ENCODE data around the gene ERBB2. TPM values are rescaled to one million over a fixed set of nuclear protein-coding genes. Genes with fewer than 3 reads are reported as not detected.

Gene ERBB2
- total and polyA plus RNA-seq, 2 of the 13 experiments (the other 11 are each of a cell fraction or from before 2014, with no cell fraction given): 57.7 to 64.1 TPM

GRCh38 chr17:39730095-39730921, 30.4 kb downstream of the ERBB2 start, which contains the start of gene MIEN1 (continued):
- TF ChIP-seq, protein P1, sequence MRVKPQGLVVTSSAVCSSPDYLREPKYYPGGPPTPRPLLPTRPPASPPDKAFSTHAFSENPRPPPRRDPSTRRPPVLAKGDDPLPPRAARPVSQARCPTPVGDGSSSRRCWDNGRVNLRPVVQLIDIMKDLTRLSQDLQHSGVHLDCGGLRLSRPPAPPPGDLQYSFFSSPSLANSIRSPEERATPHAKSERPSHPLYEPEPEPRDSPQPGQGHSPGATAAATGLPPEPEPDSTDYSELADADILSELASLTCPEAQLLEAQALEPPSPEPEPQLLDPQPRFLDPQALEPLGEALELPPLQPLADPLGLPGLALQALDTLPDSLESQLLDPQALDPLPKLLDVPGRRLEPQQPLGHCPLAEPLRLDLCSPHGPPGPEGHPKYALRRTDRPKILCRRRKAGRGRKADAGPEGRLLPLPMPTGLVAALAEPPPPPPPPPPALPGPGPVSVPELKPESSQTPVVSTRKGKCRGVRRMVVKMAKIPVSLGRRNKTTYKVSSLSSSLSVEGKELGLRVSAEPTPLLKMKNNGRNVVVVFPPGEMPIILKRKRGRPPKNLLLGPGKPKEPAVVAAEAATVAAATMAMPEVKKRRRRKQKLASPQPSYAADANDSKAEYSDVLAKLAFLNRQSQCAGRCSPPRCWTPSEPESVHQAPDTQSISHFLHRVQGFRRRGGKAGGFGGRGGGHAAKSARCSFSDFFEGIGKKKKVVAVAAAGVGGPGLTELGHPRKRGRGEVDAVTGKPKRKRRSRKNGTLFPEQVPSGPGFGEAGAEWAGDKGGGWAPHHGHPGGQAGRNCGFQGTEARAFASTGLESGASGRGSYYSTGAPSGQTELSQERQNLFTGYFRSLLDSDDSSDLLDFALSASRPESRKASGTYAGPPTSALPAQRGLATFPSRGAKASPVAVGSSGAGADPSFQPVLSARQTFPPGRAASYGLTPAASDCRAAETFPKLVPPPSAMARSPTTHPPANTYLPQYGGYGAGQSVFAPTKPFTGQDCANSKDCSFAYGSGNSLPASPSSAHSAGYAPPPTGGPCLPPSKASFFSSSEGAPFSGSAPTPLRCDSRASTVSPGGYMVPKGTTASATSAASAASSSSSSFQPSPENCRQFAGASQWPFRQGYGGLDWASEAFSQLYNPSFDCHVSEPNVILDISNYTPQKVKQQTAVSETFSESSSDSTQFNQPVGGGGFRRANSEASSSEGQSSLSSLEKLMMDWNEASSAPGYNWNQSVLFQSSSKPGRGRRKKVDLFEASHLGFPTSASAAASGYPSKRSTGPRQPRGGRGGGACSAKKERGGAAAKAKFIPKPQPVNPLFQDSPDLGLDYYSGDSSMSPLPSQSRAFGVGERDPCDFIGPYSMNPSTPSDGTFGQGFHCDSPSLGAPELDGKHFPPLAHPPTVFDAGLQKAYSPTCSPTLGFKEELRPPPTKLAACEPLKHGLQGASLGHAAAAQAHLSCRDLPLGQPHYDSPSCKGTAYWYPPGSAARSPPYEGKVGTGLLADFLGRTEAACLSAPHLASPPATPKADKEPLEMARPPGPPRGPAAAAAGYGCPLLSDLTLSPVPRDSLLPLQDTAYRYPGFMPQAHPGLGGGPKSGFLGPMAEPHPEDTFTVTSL (CRISPR knock-in tag; IDR thresholded peaks at IDR 0.05; ENCODE audit: borderline replicate concordance): peak; percentile 57; the same call in 1 of the 2 replicates
- TF ChIP-seq ATAD3A (CRISPR knock-in tag; IDR thresholded peaks at IDR 0.05) (no peak), SNAI1 (CRISPR knock-in tag; IDR thresholded peaks at IDR 0.05; ENCODE audit: borderline replicate concordance) (peak; percentile 21; the same call in 1 of the 2 replicates), JDP2 (CRISPR knock-in tag; IDR thresholded peaks at IDR 0.05; ENCODE audit: borderline replicate concordance) (no peak; the same call in 1 of the 2 replicates), NR2F6 (IDR thresholded peaks at IDR 0.05) (peak; percentile 61; the same call in 1 of the 2 replicates), NR2F6 (CRISPR knock-in tag; IDR thresholded peaks at IDR 0.05) (peak; percentile 94), RBM39 (IDR thresholded peaks at IDR 0.05; ENCODE audit: low read depth, low read length, poor library complexity, severe bottlenecking) (peak; percentile 92), ZNF354B (CRISPR knock-in tag; IDR thresholded peaks at IDR 0.05) (peak; percentile 90; the same call in 1 of the 2 replicates), ZNF33A (CRISPR knock-in tag; IDR thresholded peaks at IDR 0.05; ENCODE audit: borderline replicate concordance) (0 out of 2 replicates have a peak, but pooled peaks have one; percentile 81), ZNF713 (CRISPR knock-in tag; IDR thresholded peaks at IDR 0.05) (no peak), ZNF329 (CRISPR knock-in tag; IDR thresholded peaks at IDR 0.05; ENCODE audit: low read depth) (0 out of 2 replicates have a peak, but pooled peaks have one; percentile 40), ZNF570 (CRISPR knock-in tag; IDR thresholded peaks at IDR 0.05; ENCODE audit: borderline replicate concordance) (no peak), JUN (CRISPR knock-in tag; IDR thresholded peaks at IDR 0.05) (peak; percentile 41; the same call in 1 of the 2 replicates), PRMT3 (CRISPR knock-in tag; IDR thresholded peaks at IDR 0.05; ENCODE audit: borderline replicate concordance, low read depth) (no peak), ZNF768 (CRISPR knock-in tag; IDR thresholded peaks at IDR 0.05) (peak; percentile 83), HOXA9 (CRISPR knock-in tag; IDR thresholded peaks at IDR 0.05; ENCODE audit: borderline replicate concordance) (no peak), PAF1 (CRISPR knock-in tag; IDR thresholded peaks at IDR 0.05) (no peak), SRSF1 (optimal IDR thresholded peaks at IDR 0.05; ENCODE audit: low read depth, low read length) (no peak)
- TF ChIP-seq, protein P2, sequence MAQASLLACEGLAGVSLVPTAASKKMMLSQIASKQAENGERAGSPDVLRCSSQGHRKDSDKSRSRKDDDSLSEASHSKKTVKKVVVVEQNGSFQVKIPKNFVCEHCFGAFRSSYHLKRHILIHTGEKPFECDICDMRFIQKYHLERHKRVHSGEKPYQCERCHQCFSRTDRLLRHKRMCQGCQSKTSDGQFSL (CRISPR knock-in tag; IDR thresholded peaks at IDR 0.05): no peak
- TF ChIP-seq, protein P3, sequence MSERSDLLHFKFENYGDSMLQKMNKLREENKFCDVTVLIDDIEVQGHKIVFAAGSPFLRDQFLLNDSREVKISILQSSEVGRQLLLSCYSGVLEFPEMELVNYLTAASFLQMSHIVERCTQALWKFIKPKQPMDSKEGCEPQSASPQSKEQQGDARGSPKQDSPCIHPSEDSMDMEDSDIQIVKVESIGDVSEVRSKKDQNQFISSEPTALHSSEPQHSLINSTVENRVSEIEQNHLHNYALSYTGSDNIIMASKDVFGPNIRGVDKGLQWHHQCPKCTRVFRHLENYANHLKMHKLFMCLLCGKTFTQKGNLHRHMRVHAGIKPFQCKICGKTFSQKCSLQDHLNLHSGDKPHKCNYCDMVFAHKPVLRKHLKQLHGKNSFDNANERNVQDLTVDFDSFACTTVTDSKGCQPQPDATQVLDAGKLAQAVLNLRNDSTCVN (CRISPR knock-in tag; IDR thresholded peaks at IDR 0.05; ENCODE audit: borderline replicate concordance): peak; percentile 65; the same call in 1 of the 2 replicates
- TF ChIP-seq, protein P4, sequence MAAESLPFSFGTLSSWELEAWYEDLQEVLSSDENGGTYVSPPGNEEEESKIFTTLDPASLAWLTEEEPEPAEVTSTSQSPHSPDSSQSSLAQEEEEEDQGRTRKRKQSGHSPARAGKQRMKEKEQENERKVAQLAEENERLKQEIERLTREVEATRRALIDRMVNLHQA (CRISPR knock-in tag; IDR thresholded peaks at IDR 0.05): peak; percentile 35; the same call in 1 of the 2 replicates
